Activated T-helper 1 cell treated with anti-CD3 and anti-CD28 coated beads, Interleukin-12 subunit alpha, Interleukin-12 subunit beta, Interleukin-2, Interleukin-4 antibody, amounts not matched to agents 30 ng/mL and 10 ng/mL and 1 ng/mL, durations not matched to agents 14 hours and 24 hours and 36 hours (primary cell): Measurements from ENCODE around the gene C10orf67. TPM values are rescaled to one million over a fixed set of nuclear protein-coding genes. Genes with fewer than 3 reads are reported as not detected.

Experiments
- DNase-seq: peaks from one replicate; pipeline ENCODE4 v3.0.0; 2021; ENCODE audit warnings: low spot score
- H3K27ac Mint-ChIP-seq: one replicate; pipeline ENCODE4 v1.8.0; 2021; ENCODE audit warnings: mild to moderate bottlenecking, mixed read lengths
- H3K27me3 Mint-ChIP-seq: one replicate; pipeline ENCODE4 v1.8.0; 2022; ENCODE audit warnings: mild to moderate bottlenecking, moderate library complexity, mixed read lengths; ENCODE audit not compliant: insufficient read depth
- H3K36me3 Mint-ChIP-seq: one replicate; pipeline ENCODE4 v1.8.0; 2021; ENCODE audit warnings: low read depth, mixed read lengths
- H3K4me1 Mint-ChIP-seq: one replicate; pipeline ENCODE4 v1.8.0; 2021; ENCODE audit warnings: low read depth, mixed read lengths
- H3K4me3 Mint-ChIP-seq: one replicate; pipeline ENCODE4 v1.8.0; 2021; ENCODE audit warnings: mild to moderate bottlenecking, moderate library complexity, mixed read lengths
- H3K9me3 Mint-ChIP-seq: one replicate; pipeline ENCODE4 v1.8.0; 2021; ENCODE audit warnings: mixed read lengths
- intact Hi-C: fragments of 100-400 bp; cut with micrococcal nuclease; formaldehyde crosslinking; loops from one replicate; pipeline ENCODE4 v1.15.1; 2024
- total RNA-seq: library from RNA; stranded (reverse); gene quantifications from 2 replicates; pipeline ENCODE4 v1.2.3, GENCODE V29; 2022

C10orf67 gene
- total RNA-seq, 1 donor from 2014 or later, result 0.18 TPM

DNA sequence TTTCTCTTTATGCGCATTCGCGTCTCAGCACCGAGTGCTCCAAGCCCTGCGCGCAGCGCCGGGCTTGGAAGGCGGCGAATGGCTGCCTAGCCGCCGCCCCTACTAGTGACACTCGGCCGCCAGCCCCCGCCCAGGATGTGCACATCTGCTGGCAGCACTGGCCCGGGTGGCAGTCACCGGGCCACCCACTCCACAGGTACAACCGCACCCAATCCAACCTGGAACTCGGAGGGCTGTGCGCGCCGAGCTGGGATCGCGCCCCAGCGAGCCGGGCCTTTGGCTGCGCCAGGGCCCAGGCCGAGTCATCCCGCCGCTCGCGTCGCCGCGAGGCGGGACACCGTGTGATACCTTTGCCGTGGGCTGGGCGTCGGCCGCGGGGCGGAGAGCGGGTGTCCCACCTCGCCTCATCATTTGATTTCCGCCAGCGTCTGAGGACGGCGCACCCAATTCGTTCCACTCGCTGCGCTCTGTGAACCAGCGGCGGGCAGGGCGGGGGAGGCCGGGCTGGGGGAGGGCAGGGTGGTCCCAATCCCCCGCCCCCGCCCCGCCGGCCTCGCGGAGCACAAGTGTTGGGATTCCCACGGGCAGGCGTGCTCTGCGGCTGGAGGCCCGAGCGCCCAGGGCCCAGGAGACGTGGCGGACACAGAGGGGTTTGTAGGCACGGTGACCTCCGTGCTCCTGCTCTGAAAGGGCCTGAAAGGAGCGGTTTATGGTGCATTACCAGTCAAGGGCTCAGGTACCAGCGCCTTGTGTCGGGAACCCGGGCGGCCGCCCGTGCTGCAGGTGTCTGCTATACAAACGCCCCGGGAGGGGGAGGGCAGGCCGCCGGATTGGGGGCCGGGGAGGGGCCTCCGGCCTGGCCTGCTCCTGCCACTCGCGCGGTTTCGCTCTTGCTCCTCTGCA lies 170.3 kb downstream of the C10orf67 start:
- no peaks in the 10 kb centered on the region for H3K4me1 Mint-ChIP-seq
- no peaks in the 10 kb centered on the region for H3K9me3 Mint-ChIP-seq
- H3K4me3 Mint-ChIP-seq, result no peak overlapping the region
- intact Hi-C loops, result loop anchor here (2.0 kb wide), 1 partner anchor 26 kb away; no protein-coding TSS in a partner anchor
- no peaks in the 10 kb centered on the region for H3K36me3 Mint-ChIP-seq
- H3K27me3 Mint-ChIP-seq, result peaks cover 62% of the 10 kb centered on the region
- no peak for DNase-seq
- H3K27ac Mint-ChIP-seq, result no peak overlapping the region

DNA sequence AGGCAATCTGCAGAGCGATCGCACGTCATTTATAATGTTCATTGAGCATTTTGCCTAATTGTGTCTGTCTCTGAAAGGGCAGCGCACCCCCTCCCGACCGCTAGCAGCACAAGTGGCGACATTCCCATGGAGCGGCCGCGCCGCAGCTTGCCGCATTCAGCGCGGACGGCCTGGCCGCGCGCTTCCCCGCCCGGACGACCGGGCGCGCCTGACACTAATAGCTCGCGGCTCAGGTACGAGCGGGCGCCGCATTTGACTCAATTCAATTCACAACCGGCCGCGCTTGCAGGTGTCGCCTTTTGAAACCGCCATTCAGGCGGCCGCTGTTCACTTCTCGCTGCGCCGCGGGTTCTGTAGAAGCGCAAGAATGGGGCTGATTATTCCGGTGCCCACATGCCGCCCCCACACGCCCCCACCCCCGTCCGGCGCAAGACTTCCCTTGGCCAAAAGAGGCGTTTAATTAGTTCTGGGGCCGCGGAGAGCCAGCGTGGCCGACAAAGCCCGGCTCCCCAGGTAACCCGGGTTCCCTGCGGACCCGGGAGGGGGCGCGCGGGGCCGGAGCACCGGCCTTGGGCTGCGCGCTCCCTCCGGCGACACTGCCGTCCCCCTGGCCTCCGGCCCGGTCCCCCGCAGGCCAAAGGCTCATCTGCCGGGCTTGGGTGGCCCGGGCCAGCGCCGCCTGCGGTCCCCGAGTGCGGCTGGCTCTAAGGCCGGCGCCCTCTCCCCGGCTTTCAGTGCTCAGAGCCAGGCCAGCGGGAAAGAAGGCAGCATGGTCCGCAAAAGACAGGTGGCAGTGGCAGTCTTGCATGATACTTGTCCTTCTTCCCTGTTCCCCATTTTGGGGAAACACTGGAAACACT lies 171.2 kb downstream of the C10orf67 start:
- no peak for DNase-seq
- no peak overlapping the region for H3K4me3 Mint-ChIP-seq
- H3K27ac Mint-ChIP-seq, result no peak overlapping the region
- no peaks in the 10 kb centered on the region for H3K36me3 Mint-ChIP-seq
- H3K27me3 Mint-ChIP-seq, result peaks cover 61% of the 10 kb centered on the region
- H3K4me1 Mint-ChIP-seq, result no peaks in the 10 kb centered on the region
- intact Hi-C loops, result loop anchor here (2.0 kb wide), 1 partner anchor 27 kb away; no protein-coding TSS in a partner anchor
- no peaks in the 10 kb centered on the region for H3K9me3 Mint-ChIP-seq

DNA sequence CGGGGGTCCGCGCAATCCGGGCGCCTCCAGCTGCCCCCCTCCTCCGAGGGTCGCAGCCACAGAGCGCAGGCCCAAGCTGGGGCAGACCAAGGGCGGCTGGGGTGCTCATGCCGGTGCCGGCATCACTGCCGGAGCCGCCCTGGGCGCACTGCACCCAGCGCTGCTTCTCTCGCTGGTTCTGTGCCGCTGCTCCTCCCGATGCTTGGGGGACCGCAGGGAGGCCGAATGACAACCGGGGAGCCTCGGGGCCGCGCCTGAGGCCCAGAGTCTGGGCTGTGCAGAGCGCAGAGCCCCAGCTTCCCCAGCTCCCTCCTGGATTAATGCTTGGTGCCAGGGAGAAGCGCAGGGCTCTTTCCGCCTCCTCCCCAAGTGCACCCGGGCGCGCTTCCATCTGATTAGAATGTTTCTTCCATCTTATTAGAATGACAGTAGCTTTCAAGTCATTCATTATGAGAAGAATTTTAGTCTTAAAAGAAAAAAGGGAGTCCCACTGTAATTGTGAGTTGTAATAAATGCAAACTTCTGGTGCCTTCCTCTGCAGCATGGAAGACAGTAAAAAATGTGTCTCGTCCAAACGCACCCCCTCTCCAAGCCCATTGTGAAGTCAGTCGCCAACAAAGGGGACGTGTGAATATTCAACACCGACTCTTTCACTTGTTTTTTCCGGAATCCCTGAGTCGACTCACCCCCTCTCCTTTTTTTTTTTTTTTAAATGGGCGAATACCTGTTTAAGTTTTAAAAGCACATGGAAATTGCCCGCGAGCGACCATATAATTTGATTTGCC lies 172.0 kb downstream of the C10orf67 start:
- no peaks in the 10 kb centered on the region for H3K4me1 Mint-ChIP-seq
- no peak overlapping the region for H3K4me3 Mint-ChIP-seq
- peaks cover 65% of the 10 kb centered on the region for H3K27me3 Mint-ChIP-seq
- peak overlapping the region; percentile 48 for H3K27ac Mint-ChIP-seq
- no peak for DNase-seq
- intact Hi-C loops, result no loop called here
- no peaks in the 10 kb centered on the region for H3K9me3 Mint-ChIP-seq
- H3K36me3 Mint-ChIP-seq, result no peaks in the 10 kb centered on the region

DNA sequence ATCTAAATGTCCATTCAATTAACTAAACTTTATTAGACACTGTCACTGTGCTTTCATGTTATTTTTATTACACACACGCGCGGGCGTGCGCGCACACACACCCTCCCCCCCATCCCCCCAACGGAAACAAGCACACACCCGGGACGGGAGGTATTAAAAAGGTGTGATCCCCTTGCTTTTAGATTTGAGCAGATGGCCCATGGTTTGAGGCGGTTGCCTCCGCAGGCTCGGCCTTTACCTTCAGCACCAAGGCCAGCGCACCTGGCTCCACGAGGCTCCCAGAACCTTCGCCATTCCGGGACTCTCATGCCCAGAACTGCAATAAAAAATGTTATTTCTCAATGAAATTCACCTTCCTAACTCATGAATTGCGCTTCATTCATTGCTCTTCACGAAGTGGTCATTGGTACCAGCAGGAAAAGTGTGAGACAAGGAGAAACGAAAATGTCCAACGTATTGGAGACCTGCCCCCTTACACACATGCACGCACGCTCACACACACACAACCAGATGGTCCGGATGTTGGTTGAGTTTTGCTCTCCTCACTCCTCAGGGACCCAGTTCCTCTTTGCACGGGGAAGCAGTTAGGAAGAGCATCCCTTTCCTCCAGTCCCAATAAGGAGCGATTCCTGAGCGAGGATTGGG lies 173.2 kb downstream of the C10orf67 start:
- Mint-ChIP-seq H3K27ac (no peak overlapping the region), H3K9me3 (no peaks in the 10 kb centered on the region), H3K4me1 (no peaks in the 10 kb centered on the region), H3K36me3 (no peaks in the 10 kb centered on the region), H3K4me3 (no peak overlapping the region), H3K27me3 (peaks cover 56% of the 10 kb centered on the region)
- intact Hi-C loops, result no loop called here
- DNase-seq, result no peak

DNA sequence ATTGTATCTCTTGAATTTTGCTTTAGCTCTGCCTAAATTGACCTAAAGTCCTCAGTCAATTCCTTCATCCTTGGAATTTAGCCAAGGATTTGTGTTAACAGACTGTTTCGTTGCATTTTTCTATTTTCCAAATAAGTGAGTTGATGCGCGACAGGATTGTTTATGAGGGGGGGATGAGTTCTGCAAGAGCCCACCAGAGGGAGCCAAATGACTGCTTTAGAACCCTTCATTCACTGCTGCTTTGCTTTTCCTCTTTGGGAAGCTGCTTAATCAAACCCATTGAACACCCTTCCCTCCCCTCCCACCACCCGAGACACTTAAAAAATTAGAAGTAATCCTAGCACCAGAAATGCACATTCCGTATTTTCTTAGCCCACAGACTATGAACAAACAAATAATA lies 186.2 kb downstream of the C10orf67 start:
- H3K4me3 Mint-ChIP-seq, result no peak overlapping the region
- intact Hi-C loops, result loop anchor here (2.0 to 10.0 kb wide), 8 partner anchors 134 to 1398 kb away; no protein-coding TSS in a partner anchor
- H3K4me1 Mint-ChIP-seq, result peaks cover 4% of the 10 kb centered on the region
- H3K9me3 Mint-ChIP-seq, result no peaks in the 10 kb centered on the region
- DNase-seq, result no peak
- no peak overlapping the region for H3K27ac Mint-ChIP-seq
- H3K36me3 Mint-ChIP-seq, result no peaks in the 10 kb centered on the region
- H3K27me3 Mint-ChIP-seq, result peaks cover 5% of the 10 kb centered on the region

DNA sequence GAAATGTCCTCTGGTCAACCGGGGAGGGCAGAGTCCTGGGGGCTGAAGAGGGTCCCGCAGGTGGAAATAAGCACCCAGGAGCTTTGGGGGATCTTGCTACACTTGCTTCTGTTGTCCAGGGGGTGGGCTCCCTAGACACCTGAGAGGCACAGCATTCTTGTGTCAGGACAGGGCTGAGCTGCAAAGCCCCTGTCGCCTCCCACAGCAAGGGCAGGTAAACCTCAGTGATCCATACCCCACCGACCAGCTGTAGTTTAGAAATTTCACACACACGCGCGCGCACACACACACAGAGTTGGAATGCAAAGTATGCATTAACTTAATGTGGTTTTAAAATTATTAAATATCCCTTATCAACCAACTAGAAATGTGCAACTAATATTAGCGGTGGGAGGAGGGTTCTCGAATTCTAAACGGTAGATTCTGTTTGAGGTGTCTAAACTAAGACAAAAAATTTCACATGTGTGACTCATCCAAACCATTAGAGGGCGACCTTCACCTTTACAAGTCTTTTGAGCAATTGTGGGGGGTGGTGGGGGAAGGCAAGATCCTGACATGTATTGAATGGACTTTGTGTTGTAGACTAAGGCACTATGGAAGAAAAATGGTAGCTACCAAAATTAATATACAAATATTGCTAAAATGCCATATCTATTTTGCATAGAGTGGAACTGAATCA lies 186.8 kb downstream of the C10orf67 start:
- intact Hi-C loops, result loop anchor here (2.0 to 10.0 kb wide), 8 partner anchors 135 to 1399 kb away; no protein-coding TSS in a partner anchor
- Mint-ChIP-seq H3K4me1 (peaks cover 4% of the 10 kb centered on the region), H3K36me3 (no peaks in the 10 kb centered on the region), H3K9me3 (no peaks in the 10 kb centered on the region), H3K27ac (no peak overlapping the region), H3K27me3 (peaks cover 5% of the 10 kb centered on the region), H3K4me3 (no peak overlapping the region)
- DNase-seq, result no peak

DNA sequence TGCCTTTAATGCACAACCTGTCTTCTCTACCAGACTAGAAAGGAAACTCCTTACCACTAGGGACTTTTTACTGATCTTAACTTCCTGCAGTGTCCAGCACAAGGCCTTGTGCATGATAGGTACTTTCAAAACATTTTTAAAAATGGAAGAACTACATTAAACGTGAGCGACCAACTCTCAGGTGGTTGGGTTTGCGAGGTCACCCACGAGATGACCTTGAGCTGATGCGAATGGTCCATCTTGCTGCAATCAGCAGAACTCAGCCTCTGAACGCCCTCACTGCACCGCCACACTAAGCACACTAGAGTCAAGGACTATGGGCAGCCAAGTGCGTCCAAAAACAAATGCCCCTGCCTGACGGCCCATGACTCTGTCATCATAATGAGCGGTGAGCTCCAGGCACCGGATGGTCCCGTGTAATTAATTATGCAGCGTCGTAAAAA lies 187.3 kb downstream of the C10orf67 start:
- intact Hi-C loops, result loop anchor here (5.0 to 10.0 kb wide), 3 partner anchors 838 to 1345 kb away; no protein-coding TSS in a partner anchor
- no peak overlapping the region for H3K4me3 Mint-ChIP-seq
- peaks cover 4% of the 10 kb centered on the region for H3K4me1 Mint-ChIP-seq
- H3K36me3 Mint-ChIP-seq, result no peaks in the 10 kb centered on the region
- H3K27me3 Mint-ChIP-seq, result peaks cover 5% of the 10 kb centered on the region
- no peak overlapping the region for H3K27ac Mint-ChIP-seq
- no peaks in the 10 kb centered on the region for H3K9me3 Mint-ChIP-seq
- DNase-seq, result no peak

DNA sequence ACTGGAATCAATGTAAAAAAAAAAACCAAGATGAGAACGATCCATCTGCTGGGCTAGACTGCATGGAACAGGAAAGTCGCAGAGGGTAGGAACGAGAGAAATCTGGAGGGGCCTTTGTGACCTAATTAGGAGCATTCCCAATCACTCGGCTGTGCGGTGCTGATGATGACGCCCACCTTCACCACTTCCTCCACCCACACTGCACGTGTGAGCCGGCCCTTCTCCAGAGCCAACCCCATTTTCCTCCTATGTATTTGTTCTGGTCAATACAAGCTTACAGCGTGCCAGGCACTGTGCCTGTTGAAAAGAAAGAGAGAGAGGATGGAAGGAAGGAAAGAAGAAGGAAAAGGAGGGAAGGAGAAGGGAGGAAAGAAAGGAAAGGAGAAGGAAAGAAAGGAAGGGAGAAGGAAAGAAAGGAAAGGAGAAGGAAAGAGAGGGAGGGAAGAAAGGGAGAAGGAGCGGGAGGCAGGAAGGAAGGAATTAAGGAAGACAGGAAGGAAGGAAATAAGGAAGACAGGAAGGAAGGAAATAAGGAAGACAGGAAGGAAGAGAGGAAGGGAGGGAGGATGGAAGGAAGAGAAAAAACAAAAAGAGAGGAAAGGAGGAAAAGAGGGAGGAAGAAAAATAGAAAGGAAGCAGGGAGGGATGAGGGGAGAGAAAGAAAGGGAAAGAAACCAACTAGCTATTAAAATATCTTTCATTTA lies 188.0 kb downstream of the C10orf67 start:
- peaks cover 5% of the 10 kb centered on the region for H3K27me3 Mint-ChIP-seq
- no peak for DNase-seq
- H3K27ac Mint-ChIP-seq, result no peak overlapping the region
- intact Hi-C loops, result loop anchor here (5.0 to 10.0 kb wide), 3 partner anchors 838 to 1346 kb away; no protein-coding TSS in a partner anchor
- no peaks in the 10 kb centered on the region for H3K36me3 Mint-ChIP-seq
- peaks cover 4% of the 10 kb centered on the region for H3K4me1 Mint-ChIP-seq
- H3K4me3 Mint-ChIP-seq, result no peak overlapping the region
- H3K9me3 Mint-ChIP-seq, result no peaks in the 10 kb centered on the region

- no peak overlapping the region for H3K27ac Mint-ChIP-seq
- intact Hi-C loops, result loop anchor here (5.0 to 10.0 kb wide), 3 partner anchors 840 to 1347 kb away; no protein-coding TSS in a partner anchor
Observed at GRCh38 chr10:23155169-23155568, 189.4 kb downstream of the C10orf67 start.

More at GRCh38 chr10:23155169-23155568, 189.4 kb downstream of the C10orf67 start:
- Mint-ChIP-seq H3K27me3 (peaks cover 2% of the 10 kb centered on the region), H3K4me1 (peaks cover 4% of the 10 kb centered on the region), H3K4me3 (no peak overlapping the region), H3K36me3 (no peaks in the 10 kb centered on the region), H3K9me3 (no peaks in the 10 kb centered on the region)
- DNase-seq, result no peak
